Upper lobe of right lung (tissue), 1 donor: ENCODE measurements around the gene LUZP1. TPM values are rescaled to one million over a fixed set of nuclear protein-coding genes. Genes with fewer than 3 reads are reported as not detected.

Source experiments
- ATAC-seq: fragments of 200-7000 bp; cut with Tn5 transposase; one replicate; pipeline ENCODE4 v1.9.1; 2020; ENCODE audit warnings: mild to moderate bottlenecking, moderate library complexity
- DNase-seq: peaks from one replicate; pipeline ENCODE4 v3.0.0-alpha.2; 2020
- H3K27ac ChIP-seq: fragments of 200-600 bp; one replicate; pipeline ENCODE4 v1.8.0; 2022
- H3K27me3 ChIP-seq: fragments of 200-600 bp; one replicate; pipeline ENCODE4 v1.8.0; 2022; ENCODE audit warnings: mild to moderate bottlenecking
- H3K36me3 ChIP-seq: fragments of 200-600 bp; one replicate; pipeline ENCODE4 v1.8.0; 2022
- H3K4me1 ChIP-seq: fragments of 200-600 bp; one replicate; pipeline ENCODE4 v1.8.0; 2022
- H3K4me3 ChIP-seq: fragments of 200-600 bp; one replicate; pipeline ENCODE4 v1.8.0; 2022; ENCODE audit warnings: mild to moderate bottlenecking
- H3K9me3 ChIP-seq: fragments of 200-600 bp; one replicate; pipeline ENCODE4 v1.8.0; 2022
- CTCF ChIP-seq: fragments of 200-600 bp; IDR thresholded peaks from one replicate; pipeline ENCODE4 v1.8.0; 2022; ENCODE audit warnings: antibody characterized with exemption
- intact Hi-C: fragments of 100-400 bp; cut with DNase I; formaldehyde crosslinking; loops from one replicate; pipeline ENCODE4 v1.11.0; 2022
- total RNA-seq: library from RNA; stranded (reverse); fragmentation: NEBNext Ultra II Directional; extraction: Animal tissue kit (Norgen Biotek cat#: 25700); gene quantifications from one replicate; pipeline ENCODE4 v1.2.1, GENCODE V29; 2021
- donor health status: DM: no; HTN: yes; CAD: no; lungs with severe emphysema.

LUZP1 gene
- total RNA-seq, 1 donor from 2014 or later, result 36.4 TPM

- intact Hi-C loops, result no loop called here
- H3K4me1 ChIP-seq, result no peaks in the 10 kb centered on the region
These were observed 99.0 kb downstream of the LUZP1 start for GRCh38 chr1:23069675-23070074.

GRCh38 chr1:23069149-23069548 lies 99.5 kb downstream of the LUZP1 start:
- ATAC-seq, result no peak
- Histone ChIP-seq H3K36me3 (peaks cover 79% of the 10 kb centered on the region), H3K27me3 (no peaks in the 10 kb centered on the region), H3K4me3 (no peak overlapping the region), H3K9me3 (no peaks in the 10 kb centered on the region), H3K4me1 (no peaks in the 10 kb centered on the region), H3K27ac (no peak overlapping the region)
- DNase-seq, result no peak
- intact Hi-C loops, result no loop called here
- no peak for TF ChIP-seq CTCF

More at GRCh38 chr1:23069675-23070074, 99.0 kb downstream of the LUZP1 start:
- no peak for TF ChIP-seq CTCF
- H3K9me3 ChIP-seq, result no peaks in the 10 kb centered on the region
- H3K36me3 ChIP-seq, result peaks cover 74% of the 10 kb centered on the region
- H3K27ac ChIP-seq, result no peak overlapping the region
- ATAC-seq (no peak), DNase-seq (no peak)
- no peak overlapping the region for H3K4me3 ChIP-seq
- H3K27me3 ChIP-seq, result no peaks in the 10 kb centered on the region

DNA sequence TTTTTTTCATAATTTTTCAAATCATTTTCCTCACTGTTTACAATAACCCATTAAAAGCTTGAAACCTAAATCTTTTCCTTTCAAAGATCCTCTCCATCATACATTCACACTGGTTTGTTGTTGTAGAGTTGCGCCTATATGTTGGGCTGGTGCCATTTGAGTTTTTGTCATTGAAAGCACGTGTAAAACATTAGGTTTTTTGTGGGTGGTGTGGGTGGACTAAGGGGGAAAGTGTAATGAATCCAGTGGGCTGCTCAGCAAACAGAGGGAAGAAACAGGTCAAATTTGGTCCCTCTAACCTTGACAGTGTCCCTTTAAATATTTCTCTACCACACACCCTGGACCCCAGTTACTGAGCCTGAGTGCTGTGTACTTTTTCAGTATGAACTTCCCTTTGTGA lies 102.6 kb downstream of the LUZP1 start:
- no peaks in the 10 kb centered on the region for H3K27me3 ChIP-seq
- TF ChIP-seq CTCF, result no peak
- no peaks in the 10 kb centered on the region for H3K4me1 ChIP-seq
- no peak for ATAC-seq
- no peak overlapping the region for H3K4me3 ChIP-seq
- H3K9me3 ChIP-seq, result no peaks in the 10 kb centered on the region
- DNase-seq, result no peak
- H3K27ac ChIP-seq, result no peak overlapping the region
- H3K36me3 ChIP-seq, result peaks cover 76% of the 10 kb centered on the region
- intact Hi-C loops, result no loop called here

GRCh38 chr1:23065385-23065784 lies 103.3 kb downstream of the LUZP1 start:
- ATAC-seq (no peak), DNase-seq (no peak)
- Histone ChIP-seq H3K9me3 (no peaks in the 10 kb centered on the region), H3K27ac (no peak overlapping the region), H3K4me1 (no peaks in the 10 kb centered on the region), H3K36me3 (peaks cover 76% of the 10 kb centered on the region), H3K4me3 (no peak overlapping the region), H3K27me3 (no peaks in the 10 kb centered on the region)
- TF ChIP-seq CTCF, result no peak
- intact Hi-C loops, result no loop called here

DNA sequence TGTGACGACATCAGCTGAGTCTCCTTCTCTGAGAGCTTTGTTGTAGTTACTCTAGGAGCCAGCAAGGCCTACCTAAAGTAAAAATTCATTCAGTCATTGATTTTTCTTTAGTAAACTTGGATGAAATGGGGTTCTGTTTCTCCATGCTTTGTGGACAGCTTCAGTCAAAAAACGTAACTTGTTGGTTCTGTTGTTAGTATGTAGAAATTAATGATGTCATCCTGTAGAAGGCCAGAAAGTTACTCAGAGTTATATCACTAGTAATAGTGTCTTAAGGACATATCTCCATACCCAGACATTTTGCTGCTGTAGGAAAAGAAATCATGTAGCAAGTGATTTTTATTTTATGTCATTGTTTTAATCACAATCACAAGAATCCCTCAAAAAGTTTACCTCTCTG lies 106.4 kb downstream of the LUZP1 start:
- no peak for ATAC-seq
- H3K4me3 ChIP-seq, result no peak overlapping the region
- no peak for TF ChIP-seq CTCF
- no peak overlapping the region for H3K27ac ChIP-seq
- no peak for DNase-seq
- H3K36me3 ChIP-seq, result peaks cover 78% of the 10 kb centered on the region
- no peaks in the 10 kb centered on the region for H3K9me3 ChIP-seq
- H3K4me1 ChIP-seq, result no peaks in the 10 kb centered on the region
- intact Hi-C loops, result no loop called here
- H3K27me3 ChIP-seq, result no peaks in the 10 kb centered on the region

GRCh38 chr1:23057301-23057700 lies 111.4 kb downstream of the LUZP1 start:
- ATAC-seq (no peak), DNase-seq (no peak)
- intact Hi-C loops, result no loop called here
- no peaks in the 10 kb centered on the region for H3K27me3 ChIP-seq
- no peaks in the 10 kb centered on the region for H3K9me3 ChIP-seq
- no peaks in the 10 kb centered on the region for H3K4me1 ChIP-seq
- H3K4me3 ChIP-seq, result no peak overlapping the region
- no peak for TF ChIP-seq CTCF
- H3K27ac ChIP-seq, result no peak overlapping the region
- H3K36me3 ChIP-seq, result peaks cover 96% of the 10 kb centered on the region
